Spleen (tissue), 11 donors: ENCODE data around the gene TM9SF2. TPM values are rescaled to one million over a fixed set of nuclear protein-coding genes. Genes with fewer than 3 reads are reported as not detected.

Experiments
- DNase-seq: peaks from one replicate; pipeline ENCODE4 v3.0.0-alpha.2; 2020
- H3K27ac ChIP-seq, 8 donors: fragments of 200-600 bp; sonication (generic) in 7 of 8; 1 replicate in 4 of 8; 2 replicates in 4 of 8; pipeline versions ENCODE4 v1.5.0 to v1.8.0; 2016 to 2021; ENCODE audit warnings: inconsistent platforms in 4 of 8, mild to moderate bottlenecking in 4 of 8, moderate library complexity in 1 of 8
- H3K27me3 ChIP-seq, 7 donors: fragments of 200-600 bp; sonication (generic) in 6 of 7; replicated peaks in 1 of 7; 1 replicate in 4 of 7; 2 replicates in 3 of 7; pipeline versions ENCODE4 v1.5.0 to v1.8.0; 2016 to 2021; ENCODE audit warnings: inconsistent platforms in 3 of 7, mild to moderate bottlenecking in 1 of 7
- H3K36me3 ChIP-seq, 6 donors: fragments of 200-600 bp; sonication (generic) in 5 of 6; 1 replicate in 4 of 6; 2 replicates in 2 of 6; pipeline versions ENCODE4 v1.5.0 to v1.8.0; 2016 to 2021; ENCODE audit warnings: inconsistent platforms in 2 of 6
- H3K4me1 ChIP-seq, 6 donors: fragments of 200-600 bp; sonication (generic) in 5 of 6; 1 replicate in 3 of 6; 2 replicates in 3 of 6; pipeline versions ENCODE4 v1.5.0 to v1.8.0; 2016 to 2021; ENCODE audit warnings: inconsistent platforms in 3 of 6
- H3K4me3 ChIP-seq, 8 donors: fragments of 200-600 bp; sonication (generic) in 7 of 8; 1 replicate in 4 of 8; 2 replicates in 4 of 8; pipeline versions ENCODE4 v1.5.0 to v1.8.0; 2016 to 2021; ENCODE audit warnings: inconsistent platforms in 4 of 8, mild to moderate bottlenecking in 4 of 8, moderate library complexity in 2 of 8
- H3K9me3 ChIP-seq, 8 donors: fragments of 200-600 bp; sonication (generic) in 7 of 8; 1 replicate in 4 of 8; 2 replicates in 4 of 8; pipeline versions ENCODE4 v1.5.0 to v1.8.0; 2016 to 2021; ENCODE audit warnings: inconsistent platforms in 4 of 8
- CTCF ChIP-seq, 11 experiments: fragments of 200-600 bp in 7 of 11; fragments of 450-650 bp in 4 of 11; sonication (generic) in 4 of 11; IDR thresholded peaks in 8 of 11; conservative IDR thresholded peaks in 3 of 11; 1 replicate in 7 of 11; 2 replicates in 4 of 11; pipeline versions ENCODE4 v1.4.0 to v1.8.0; 2016 to 2021; ENCODE audit warnings: antibody characterized with exemption in 11 of 11, inconsistent platforms in 4 of 11, mild to moderate bottlenecking in 1 of 11
- POLR2A ChIP-seq, 3 donors: fragments of 450-650 bp; IDR thresholded peaks; one replicate each; pipeline ENCODE4 v1.5.1; 2017; ENCODE audit warnings: antibody characterized with exemption in 3 of 3, mild to moderate bottlenecking in 1 of 3
- POLR2AphosphoS5 ChIP-seq, 3 donors: sonication (generic); formaldehyde crosslinking; IDR thresholded peaks; one replicate each; pipeline ENCODE4 v1.5.1; 2017; ENCODE audit warnings: antibody characterized with exemption in 3 of 3
- WGBS, 5 donors: extraction: QIAGEN DNeasy Blood & Tissue Kit in 3 of 5; methylation state at CpG; one replicate each; pipeline versions ENCODE4 v1.1.5 to v1.1.7; 2013 to 2018; 5-methylcytosine and 5-hydroxymethylcytosine counted together
- intact Hi-C: fragments of 100-400 bp; cut with DNase I; formaldehyde crosslinking; loops from one replicate; pipeline ENCODE4 v1.15.0; 2023; ENCODE audit warnings: low total_unique reads
- polyA plus RNA-seq, 3 donors: library from polyadenylated mRNA; stranded (reverse); fragments of 200-250 nt; gene quantifications; one replicate each; pipeline ENCODE4 v1.2.1, GENCODE V29; 2013
- total RNA-seq, 7 donors: library from RNA; depleted of rRNA in 3 of 7; stranded (reverse); fragments of >200 nt in 3 of 7; fragmentation: NEBNext Ultra II Directional in 4 of 7; extraction: Animal tissue kit (Norgen Biotek cat#: 25700) in 4 of 7; gene quantifications; one replicate each; pipeline versions ENCODE4 v1.1.0 to v1.2.1, GENCODE V29; 2016 to 2021
- donor health status: healthy with polysubstance abuse.
- donor health status: DM: no; HTN: no; CAD: no; lungs with moderate emphysema.
- donor health status: DM: no; HTN: no; CAD: no.
- donor health status: Bipolar disorder and iron deficiency.
- donor health status: healthy.
- donor health status: DM: no; HTN: no; CAD: no.
- donor health status: DM: yes; HTN: yes; CAD: no.

The TM9SF2 gene
- total and polyA plus RNA-seq, 10 donors, result 28.8 to 134 (median 93.7) TPM

GRCh38 chr13:99558570-99559180, 57.4 kb downstream of the TM9SF2 start:
- Histone ChIP-seq H3K36me3 (peaks cover 0 to 100% (median 76%) of the 10 kb centered on the region in 6 donors), H3K4me1 (no peaks in the 10 kb centered on the region), H3K9me3 (no peaks in the 10 kb centered on the region), H3K27me3 (no peaks in the 10 kb centered on the region), H3K4me3 (no peak overlapping the region), H3K27ac (no peak overlapping the region)
- 94 to 97% (median 97%) methylated on average over 4 of the region's 4 CpGs for WGBS, 5 donors
- TF ChIP-seq POLR2A (IDR thresholded peaks at IDR 0.05), result no peak
- no peak for TF ChIP-seq CTCF (IDR thresholded peaks at IDR 0.05 in 8 of 11, conservative IDR thresholded peaks at IDR 0.05 in 3 of 11)
- TF ChIP-seq POLR2AphosphoS5 (IDR thresholded peaks at IDR 0.05), result no peak
- no peak for DNase-seq
- intact Hi-C loops, result no loop called here

DNA sequence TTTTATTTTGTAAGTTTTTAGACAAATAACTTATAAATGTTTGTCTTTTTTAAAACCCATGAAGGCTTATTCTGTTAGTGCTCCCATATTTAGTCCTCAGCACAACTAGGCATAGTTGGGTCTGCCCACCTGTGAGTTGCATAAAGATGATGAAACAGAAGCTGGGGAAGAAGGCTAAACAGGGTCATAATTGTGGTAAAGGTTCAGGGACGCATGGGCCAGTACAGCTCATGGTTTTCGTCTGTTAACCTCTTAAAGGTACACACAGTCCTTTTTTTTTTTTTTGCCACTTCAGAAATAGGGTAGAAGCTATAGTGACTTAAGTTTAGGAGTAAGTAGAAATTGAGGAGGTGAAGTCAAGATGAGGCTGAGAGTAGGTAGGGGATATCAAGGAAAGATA, 58.3 kb downstream of the TM9SF2 start:
- Histone ChIP-seq H3K4me3 (no peak overlapping the region), H3K9me3 (no peaks in the 10 kb centered on the region), H3K27me3 (no peaks in the 10 kb centered on the region), H3K36me3 (peaks cover 0 to 100% (median 75%) of the 10 kb centered on the region in 6 donors), H3K27ac (no peak overlapping the region), H3K4me1 (no peaks in the 10 kb centered on the region)
- no peak for DNase-seq
- 48 to 69% (median 65%) methylated on average over 2 of the region's 2 CpGs for WGBS, 5 donors
- TF ChIP-seq POLR2AphosphoS5 (IDR thresholded peaks at IDR 0.05) (no peak), CTCF (IDR thresholded peaks at IDR 0.05 in 8 of 11, conservative IDR thresholded peaks at IDR 0.05 in 3 of 11) (no peak), POLR2A (IDR thresholded peaks at IDR 0.05) (no peak)
- intact Hi-C loops, result no loop called here

DNA sequence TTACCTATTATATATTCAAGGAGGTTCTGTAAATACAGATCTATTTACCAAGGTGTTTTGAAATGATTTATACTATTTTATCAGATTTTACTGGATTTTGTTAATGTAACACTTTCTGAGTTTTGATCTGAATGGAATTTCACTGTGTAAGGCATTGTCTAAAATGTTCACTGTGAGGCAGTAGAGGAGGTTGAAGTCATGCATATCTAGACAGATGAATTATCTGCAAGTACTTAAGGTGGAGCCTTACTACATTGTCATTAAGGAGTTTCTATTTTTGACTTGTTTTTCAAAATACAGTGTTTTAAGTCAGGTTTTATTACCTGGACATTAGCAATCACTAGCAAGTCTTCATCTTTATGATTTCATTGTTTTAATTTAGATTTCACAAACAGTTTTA, 62.1 kb downstream of the TM9SF2 start:
- intact Hi-C loops, result no loop called here
- H3K27ac ChIP-seq, result no peak overlapping the region
- peaks cover 0 to 82% (median 56%) of the 10 kb centered on the region in 6 donors for H3K36me3 ChIP-seq
- H3K27me3 ChIP-seq, result no peaks in the 10 kb centered on the region
- TF ChIP-seq CTCF (IDR thresholded peaks at IDR 0.05 in 8 of 11, conservative IDR thresholded peaks at IDR 0.05 in 3 of 11) (no peak), POLR2A (IDR thresholded peaks at IDR 0.05) (no peak), POLR2AphosphoS5 (IDR thresholded peaks at IDR 0.05) (no peak)
- no peak for DNase-seq
- H3K4me1 ChIP-seq, result peaks cover 0 to 14% (median 0%) of the 10 kb centered on the region in 6 donors
- H3K4me3 ChIP-seq, result no peak overlapping the region
- peaks cover 0 to 10% (median 5%) of the 10 kb centered on the region in 8 donors for H3K9me3 ChIP-seq

DNA sequence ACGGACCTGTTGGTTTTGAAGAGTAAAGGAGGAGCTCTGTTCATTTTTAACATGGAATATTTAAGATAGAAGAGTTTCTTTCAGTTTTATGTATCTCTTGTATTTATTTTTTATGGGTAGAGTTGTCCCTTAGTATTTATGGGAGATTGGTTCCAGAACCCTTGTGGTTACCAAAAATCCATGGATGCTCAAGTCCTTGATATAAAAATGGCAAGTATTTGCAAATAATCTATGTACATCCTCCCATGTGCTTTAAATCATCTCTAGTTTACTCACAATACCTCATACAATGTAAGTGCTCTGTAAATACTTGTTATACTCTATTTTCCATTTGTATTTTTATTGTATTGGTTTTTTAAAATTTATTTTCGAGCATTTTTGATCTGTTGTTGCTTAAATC, 63.1 kb downstream of the TM9SF2 start:
- no peak overlapping the region for H3K4me3 ChIP-seq
- no peak for DNase-seq
- no peaks in the 10 kb centered on the region for H3K27me3 ChIP-seq
- H3K36me3 ChIP-seq, result peaks cover 0 to 72% (median 48%) of the 10 kb centered on the region in 6 donors
- intact Hi-C loops, result no loop called here
- H3K4me1 ChIP-seq, result peaks cover 0 to 14% (median 0%) of the 10 kb centered on the region in 6 donors
- TF ChIP-seq POLR2A (IDR thresholded peaks at IDR 0.05), result no peak
- no peak for TF ChIP-seq POLR2AphosphoS5 (IDR thresholded peaks at IDR 0.05)
- TF ChIP-seq CTCF (IDR thresholded peaks at IDR 0.05 in 8 of 11, conservative IDR thresholded peaks at IDR 0.05 in 3 of 11), result no peak
- H3K27ac ChIP-seq, result no peak overlapping the region
- 95 to 100% (median 98%) methylated on average over 2 of the region's 2 CpGs for WGBS, 5 donors
- H3K9me3 ChIP-seq, result peaks cover 0 to 20% (median 15%) of the 10 kb centered on the region in 8 donors
